Neural progenitor cell (in vitro differentiated cells): Measurements from ENCODE around the gene CYP4Z1. TPM values are rescaled to one million over a fixed set of nuclear protein-coding genes. Genes with fewer than 3 reads are reported as not detected.
"Not testable (repeated sequence)": the region's sequence is repeated elsewhere in the genome, so short reads cannot be mapped to it uniquely, and the experiment has no call there.

Experiments
- DNase-seq: peaks from one replicate; pipeline ENCODE4 v3.0.0-alpha.2; 2016; ENCODE audit warnings: low spot score
- H2AFZ ChIP-seq: fragments of 200-600 bp; sonication (generic); replicated peaks from 2 replicates; pipeline ENCODE4 v1.6.1; 2016; ENCODE audit warnings: antibody characterized with exemption
- H3F3A ChIP-seq: fragments of 200-600 bp; sonication (generic); 2 replicates; pipeline ENCODE4 v1.6.1; 2016; ENCODE audit warnings: antibody characterized with exemption, low read depth
- H3K27ac ChIP-seq: fragments of 200-600 bp; sonication (generic); 2 replicates; pipeline ENCODE4 v1.5.1; 2016; ENCODE audit warnings: mild to moderate bottlenecking
- H3K27me3 ChIP-seq: fragments of 200-600 bp; sonication (generic); 2 replicates; pipeline ENCODE4 v1.6.1; 2016; ENCODE audit warnings: mild to moderate bottlenecking, moderate library complexity
- H3K36me3 ChIP-seq: fragments of 200-600 bp; sonication (generic); 2 replicates; pipeline ENCODE4 v1.5.1; 2016
- H3K4me1 ChIP-seq: fragments of 200-600 bp; sonication (generic); 2 replicates; pipeline ENCODE4 v1.6.1; 2016; ENCODE audit warnings: mixed run types
- H3K4me2 ChIP-seq: fragments of 200-600 bp; sonication (generic); 2 replicates; pipeline ENCODE4 v1.6.1; 2016
- H3K4me3 ChIP-seq: fragments of 200-600 bp; sonication (generic); 2 replicates; pipeline ENCODE4 v1.5.1; 2016
- H3K79me2 ChIP-seq: fragments of 200-600 bp; sonication (generic); 2 replicates; pipeline ENCODE4 v1.6.1; 2016; ENCODE audit warnings: low read depth
- H3K9ac ChIP-seq: fragments of 200-600 bp; sonication (generic); 2 replicates; pipeline ENCODE4 v1.6.1; 2016
- H3K9me3 ChIP-seq: fragments of 200-600 bp; sonication (generic); 2 replicates; pipeline ENCODE4 v1.5.1; 2016; ENCODE audit warnings: low read depth
- H4K20me1 ChIP-seq: fragments of 200-600 bp; sonication (generic); 2 replicates; pipeline ENCODE4 v1.6.1; 2016; ENCODE audit warnings: low read depth
- H3K27ac Mint-ChIP-seq: 3 replicates; pipeline ENCODE4 v1.8.0; 2021; ENCODE audit warnings: mixed read lengths
- H3K27me3 Mint-ChIP-seq: 2 replicates; pipeline ENCODE4 v1.8.0; 2022; ENCODE audit warnings: low read depth, mild to moderate bottlenecking, inconsistent platforms, moderate library complexity, mixed read lengths; ENCODE audit not compliant: insufficient read depth
- H3K36me3 Mint-ChIP-seq: 3 replicates; pipeline ENCODE4 v1.8.0; 2021; ENCODE audit warnings: mixed read lengths
- H3K4me1 Mint-ChIP-seq: 3 replicates; pipeline ENCODE4 v1.8.0; 2021; ENCODE audit warnings: mixed read lengths
- H3K4me3 Mint-ChIP-seq: 3 replicates; pipeline ENCODE4 v1.8.0; 2021; ENCODE audit warnings: mild to moderate bottlenecking, moderate library complexity, mixed read lengths
- H3K9me3 Mint-ChIP-seq: 3 replicates; pipeline ENCODE4 v1.8.0; 2020; ENCODE audit warnings: mixed read lengths
- CTCF ChIP-seq: fragments of 200-600 bp; sonication (generic); IDR thresholded peaks from 2 replicates; pipeline ENCODE4 v1.5.1; 2017; ENCODE audit warnings: antibody characterized with exemption, mild to moderate bottlenecking
- EZH2 ChIP-seq: fragments of 200-600 bp; sonication (generic); IDR thresholded peaks from 2 replicates; pipeline ENCODE4 v1.6.1; 2017; ENCODE audit warnings: antibody characterized with exemption, mild to moderate bottlenecking, moderate library complexity
- EZH2phosphoT487 ChIP-seq: fragments of 200-600 bp; sonication (generic); IDR thresholded peaks from 2 replicates; pipeline ENCODE4 v1.6.1; 2017; ENCODE audit warnings: antibody characterized with exemption
- total RNA-seq: library from RNA; depleted of rRNA; stranded (reverse); fragments of >200 nt; gene quantifications from 2 replicates; pipeline ENCODE4 v1.2.3, GENCODE V29; 2015; ENCODE audit warnings: low replicate concordance

Gene CYP4Z1
- total RNA-seq, 1 donor from 2014 or later: not detected

DNA sequence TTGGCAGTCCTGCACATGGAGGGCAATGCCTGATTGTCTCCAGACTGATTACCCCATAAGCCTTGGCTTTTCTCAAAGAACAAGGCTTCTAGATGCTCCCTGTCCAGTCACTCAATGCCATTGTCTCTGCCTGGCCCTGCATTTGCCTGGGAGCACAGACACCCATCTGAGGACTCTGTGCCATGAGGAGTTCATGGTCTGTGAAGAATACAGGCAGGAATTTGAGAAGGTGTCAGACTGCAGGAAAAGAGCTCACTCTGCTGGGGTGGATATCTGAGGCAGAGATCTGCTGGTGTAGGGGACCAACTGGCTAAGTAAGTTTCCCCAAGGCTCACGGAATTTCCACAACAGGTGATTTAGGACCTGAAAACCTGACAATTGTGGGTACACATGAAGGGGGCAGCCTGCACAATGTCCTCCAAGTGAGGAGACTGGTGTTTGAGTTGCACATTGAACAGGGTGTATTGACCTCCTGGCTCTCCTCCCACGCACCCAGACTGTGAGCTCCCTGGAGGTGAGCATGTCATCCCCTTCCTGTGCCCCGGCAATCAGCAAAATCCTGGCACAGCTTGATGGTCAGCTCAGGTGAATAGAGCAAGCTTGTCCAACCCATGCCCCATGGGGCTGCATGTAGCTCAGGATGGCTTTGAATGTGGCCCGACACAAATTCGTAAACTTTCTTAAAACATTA is 71.0 kb downstream of the CYP4Z1 start:
- Mint-ChIP-seq H3K4me1 (no peaks in the 10 kb centered on the region), H3K27ac (no peak overlapping the region), H3K9me3 (no peaks in the 10 kb centered on the region), H3K36me3 (no peaks in the 10 kb centered on the region), H3K27me3 (peaks cover 7% of the 10 kb centered on the region), H3K4me3 (no peak overlapping the region)
- TF ChIP-seq CTCF (no peak), EZH2phosphoT487 (no peak), EZH2 (no peak)
- Histone ChIP-seq H3K9ac (no peak overlapping the region), H3K4me1 (no peaks in the 10 kb centered on the region), H4K20me1 (no peaks in the 10 kb centered on the region), H3K4me3 (no peak overlapping the region), H3K27me3 (no peaks in the 10 kb centered on the region), H3K27ac (no peak overlapping the region), H3K79me2 (no peaks in the 10 kb centered on the region), H3K4me2 (no peak overlapping the region), H3F3A (no peaks in the 10 kb centered on the region), H3K9me3 (no peaks in the 10 kb centered on the region), H3K36me3 (no peaks in the 10 kb centered on the region), H2AFZ (no peak overlapping the region)
- no peak for DNase-seq

- not testable (repeated sequence) for H3K9me3 ChIP-seq, H3K4me2 ChIP-seq, H3K27me3 ChIP-seq, H3K27me3 Mint-ChIP-seq, H2AFZ ChIP-seq, H3K9ac ChIP-seq, H3K79me2 ChIP-seq, H4K20me1 ChIP-seq, H3K27ac ChIP-seq, H3K4me1 Mint-ChIP-seq, H3K36me3 ChIP-seq, H3F3A ChIP-seq, DNase-seq, H3K4me3 ChIP-seq, H3K9me3 Mint-ChIP-seq, H3K4me1 ChIP-seq, H3K27ac Mint-ChIP-seq, H3K4me3 Mint-ChIP-seq, H3K36me3 Mint-ChIP-seq
Measured at GRCh38 chr1:47140358-47140757, 73.3 kb downstream of the CYP4Z1 start.

- H3K4me1 ChIP-seq, H4K20me1 ChIP-seq, H3F3A ChIP-seq, H3K4me2 ChIP-seq, H2AFZ ChIP-seq, H3K27ac Mint-ChIP-seq, H3K4me3 Mint-ChIP-seq, H3K9me3 Mint-ChIP-seq, H3K9me3 ChIP-seq, H3K27me3 Mint-ChIP-seq, H3K36me3 ChIP-seq, H3K36me3 Mint-ChIP-seq, H3K4me3 ChIP-seq, H3K4me1 Mint-ChIP-seq, H3K27me3 ChIP-seq, H3K9ac ChIP-seq, H3K27ac ChIP-seq, H3K79me2 ChIP-seq: not testable (repeated sequence)
- peak; percentile 62 for TF ChIP-seq CTCF
- peak; percentile 31 for DNase-seq
Measured at GRCh38 chr1:47143654-47144053, 76.6 kb downstream of the CYP4Z1 start.

DNA sequence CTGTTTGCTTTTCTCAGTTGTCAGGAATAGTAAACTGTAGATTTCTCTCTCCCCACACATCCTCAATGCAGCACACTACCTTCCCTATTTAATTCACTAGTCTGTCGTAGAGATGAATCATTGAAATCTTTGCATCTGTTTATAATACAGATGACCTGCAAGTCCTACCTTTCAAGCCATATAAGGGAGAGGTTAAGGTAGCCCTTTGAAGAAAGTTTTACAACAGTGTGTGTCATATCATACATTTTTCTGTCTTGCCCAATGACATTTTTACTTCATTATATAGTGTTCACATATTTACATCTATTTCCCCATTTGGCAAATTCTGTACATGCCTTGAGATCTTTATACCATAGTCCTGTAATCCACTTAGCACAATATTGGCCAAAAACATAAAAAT is 79.5 kb downstream of the CYP4Z1 start:
- H3K27ac Mint-ChIP-seq, H3K36me3 Mint-ChIP-seq, H3K27me3 ChIP-seq, H3K36me3 ChIP-seq, H3K4me1 Mint-ChIP-seq, H3K4me1 ChIP-seq, H3K4me2 ChIP-seq, H4K20me1 ChIP-seq, DNase-seq, H3K9me3 ChIP-seq, H2AFZ ChIP-seq, H3K4me3 ChIP-seq, H3K79me2 ChIP-seq, H3K9ac ChIP-seq, H3K4me3 Mint-ChIP-seq, H3F3A ChIP-seq, H3K27ac ChIP-seq, H3K27me3 Mint-ChIP-seq, H3K9me3 Mint-ChIP-seq: not testable (repeated sequence)
